ENCODE results near the gene RAPGEF5.

RAPGEF5 gene

GRCh38 chr7:22330903-22331302, 26.1 kb downstream of the RAPGEF5 start:
- DNase-seq, result no peak
- Histone ChIP-seq H3K4me2 (ENCODE audit: low read depth, low read length) (no peak overlapping the region), H3F3A (ENCODE audit: insufficient read depth, low read length) (no peaks in the 10 kb centered on the region), H3K9me2 (replicated peaks; ENCODE audit: insufficient read depth, low read length) (no peaks in the 10 kb centered on the region), H3K4me1 (ENCODE audit: low read length) (no peaks in the 10 kb centered on the region), H3K27me3 (replicated peaks; ENCODE audit: insufficient read depth, low read length) (no peaks in the 10 kb centered on the region), H3K9ac (ENCODE audit: low read length) (no peak overlapping the region), H3K27ac (ENCODE audit: low read length) (no peak overlapping the region), H3K36me3 (replicated peaks; ENCODE audit: insufficient read depth, low read length) (no peaks in the 10 kb centered on the region), H2AFZ (ENCODE audit: low read length) (no peak overlapping the region), H3K79me2 (ENCODE audit: low read length) (peaks cover 38% of the 10 kb centered on the region), H3K9me3 (replicated peaks; ENCODE audit: insufficient read depth, low read length) (no peaks in the 10 kb centered on the region), H4K20me1 (ENCODE audit: insufficient read depth, low read length) (no peaks in the 10 kb centered on the region), H3K4me3 (ENCODE audit: low read length) (no peak overlapping the region)
- no peak for TF ChIP-seq EZH2phosphoT487 (IDR thresholded peaks at IDR 0.05; ENCODE audit: low read length)
- TF ChIP-seq CTCF (IDR thresholded peaks at IDR 0.05; ENCODE audit: low read length), result no peak
- TF ChIP-seq EZH2 (optimal IDR thresholded peaks at IDR 0.05; ENCODE audit: low read depth, low read length), result no peak

GRCh38 chr7:22329816-22330524, 27.0 kb downstream of the RAPGEF5 start:
- Histone ChIP-seq H3K4me2 (ENCODE audit: low read depth, low read length) (no peak overlapping the region), H3K79me2 (ENCODE audit: low read length) (peaks cover 39% of the 10 kb centered on the region)

GRCh38 chr7:22326181-22326580, 30.8 kb downstream of the RAPGEF5 start:
- no peaks in the 10 kb centered on the region for H3F3A ChIP-seq (ENCODE audit: insufficient read depth, low read length)
- no peak overlapping the region for H3K9ac ChIP-seq (ENCODE audit: low read length)
- TF ChIP-seq EZH2phosphoT487 (IDR thresholded peaks at IDR 0.05; ENCODE audit: low read length), result no peak
- TF ChIP-seq EZH2 (optimal IDR thresholded peaks at IDR 0.05; ENCODE audit: low read depth, low read length), result no peak
- TF ChIP-seq CTCF (IDR thresholded peaks at IDR 0.05; ENCODE audit: low read length), result no peak
- H3K27ac ChIP-seq (ENCODE audit: low read length), result no peak overlapping the region
- DNase-seq, result no peak
- H3K27me3 ChIP-seq (replicated peaks; ENCODE audit: insufficient read depth, low read length), result no peaks in the 10 kb centered on the region
- H3K9me2 ChIP-seq (replicated peaks; ENCODE audit: insufficient read depth, low read length), result no peaks in the 10 kb centered on the region
- no peak overlapping the region for H3K4me3 ChIP-seq (ENCODE audit: low read length)
- no peaks in the 10 kb centered on the region for H4K20me1 ChIP-seq (ENCODE audit: insufficient read depth, low read length)
- no peaks in the 10 kb centered on the region for H3K36me3 ChIP-seq (replicated peaks; ENCODE audit: insufficient read depth, low read length)
- H3K4me2 ChIP-seq (ENCODE audit: low read depth, low read length), result no peak overlapping the region
- peaks cover 56% of the 10 kb centered on the region for H3K79me2 ChIP-seq (ENCODE audit: low read length)
- no peaks in the 10 kb centered on the region for H3K4me1 ChIP-seq (ENCODE audit: low read length)
- H3K9me3 ChIP-seq (replicated peaks; ENCODE audit: insufficient read depth, low read length), result no peaks in the 10 kb centered on the region
- no peak overlapping the region for H2AFZ ChIP-seq (ENCODE audit: low read length)

More at GRCh38 chr7:22329816-22330524, 27.0 kb downstream of the RAPGEF5 start:
- Histone ChIP-seq H3K9me2 (replicated peaks; ENCODE audit: insufficient read depth, low read length) (no peaks in the 10 kb centered on the region), H2AFZ (ENCODE audit: low read length) (no peak overlapping the region), H3K36me3 (replicated peaks; ENCODE audit: insufficient read depth, low read length) (no peaks in the 10 kb centered on the region), H4K20me1 (ENCODE audit: insufficient read depth, low read length) (no peaks in the 10 kb centered on the region), H3K27me3 (replicated peaks; ENCODE audit: insufficient read depth, low read length) (no peaks in the 10 kb centered on the region), H3K4me1 (ENCODE audit: low read length) (no peaks in the 10 kb centered on the region), H3K27ac (ENCODE audit: low read length) (no peak overlapping the region), H3F3A (ENCODE audit: insufficient read depth, low read length) (no peaks in the 10 kb centered on the region), H3K4me3 (ENCODE audit: low read length) (no peak overlapping the region), H3K9me3 (replicated peaks; ENCODE audit: insufficient read depth, low read length) (no peaks in the 10 kb centered on the region), H3K9ac (ENCODE audit: low read length) (no peak overlapping the region)
- no peak for DNase-seq
- TF ChIP-seq CTCF (IDR thresholded peaks at IDR 0.05; ENCODE audit: low read length) (no peak), EZH2phosphoT487 (IDR thresholded peaks at IDR 0.05; ENCODE audit: low read length) (no peak), EZH2 (optimal IDR thresholded peaks at IDR 0.05; ENCODE audit: low read depth, low read length) (no peak)
